ENCODE measurements around the gene KDELR1. TPM values are rescaled to one million over a fixed set of nuclear protein-coding genes. Genes with fewer than 3 reads are reported as not detected.

The KDELR1 gene
- total RNA-seq, 3 donors from 2014 or later: 66.2 to 85.0 (median 68.5) TPM

GRCh38 chr19:48397263-48398101 is 6.1 kb upstream of the KDELR1 start:
- Histone ChIP-seq H3K4me3 (peak overlapping the region; percentile 37 to 75 (median 53)), H3K27ac (no peak overlapping the region), H3K4me1 (peaks cover 0 to 9% of the 10 kb centered on the region in 2 donors), H3K9me3 (no peaks in the 10 kb centered on the region), H3K27me3 (peaks cover 14 to 41% of the 10 kb centered on the region in 2 donors), H3K36me3 (no peaks in the 10 kb centered on the region)
- DNase-seq (ENCODE audit: low spot score in 2 of 2): no peak
- intact Hi-C loops (cut with DNase I; ENCODE audit: low total_unique reads): loop anchor here (10.0 kb wide), 1 partner anchor 1207 kb away; no protein-coding TSS in a partner anchor
- TF ChIP-seq POLR2A (IDR thresholded peaks at IDR 0.05) (no peak), POLR2AphosphoS5 (IDR thresholded peaks at IDR 0.05) (no peak), CTCF (IDR thresholded peaks at IDR 0.05) (no peak)

- DNase-seq (ENCODE audit: low spot score in 2 of 2): no peak
- no peak overlapping the region for H3K4me3 ChIP-seq
- H3K4me1 ChIP-seq: peaks cover 0 to 9% of the 10 kb centered on the region in 2 donors
- peaks cover 14 to 41% of the 10 kb centered on the region in 2 donors for H3K27me3 ChIP-seq
- TF ChIP-seq POLR2AphosphoS5 (IDR thresholded peaks at IDR 0.05): no peak
- no peak for TF ChIP-seq CTCF (IDR thresholded peaks at IDR 0.05)
- no peak for TF ChIP-seq POLR2A (IDR thresholded peaks at IDR 0.05)
- no peaks in the 10 kb centered on the region for H3K9me3 ChIP-seq
- no peaks in the 10 kb centered on the region for H3K36me3 ChIP-seq
- H3K27ac ChIP-seq: no peak overlapping the region
- intact Hi-C loops (cut with DNase I; ENCODE audit: low total_unique reads): loop anchor here (10.0 kb wide), 1 partner anchor 1208 kb away; no protein-coding TSS in a partner anchor
Observed at GRCh38 chr19:48396824-48397176, 5.4 kb upstream of the KDELR1 start.

- H3K27me3 ChIP-seq: peaks cover 14 to 41% of the 10 kb centered on the region in 2 donors
- peaks cover 0 to 9% of the 10 kb centered on the region in 2 donors for H3K4me1 ChIP-seq
- no peaks in the 10 kb centered on the region for H3K36me3 ChIP-seq
- no peak overlapping the region for H3K27ac ChIP-seq
- DNase-seq (ENCODE audit: low spot score in 2 of 2): no peak
- H3K4me3 ChIP-seq: no peak overlapping the region
- no peak for TF ChIP-seq POLR2A (IDR thresholded peaks at IDR 0.05)
- no peak for TF ChIP-seq CTCF (IDR thresholded peaks at IDR 0.05)
- no peak for TF ChIP-seq POLR2AphosphoS5 (IDR thresholded peaks at IDR 0.05)
- no peaks in the 10 kb centered on the region for H3K9me3 ChIP-seq
- intact Hi-C loops (cut with DNase I; ENCODE audit: low total_unique reads): loop anchor here (10.0 kb wide), 1 partner anchor 1209 kb away; no protein-coding TSS in a partner anchor
Observed at GRCh38 chr19:48396016-48396823, 4.9 kb upstream of the KDELR1 start.

- intact Hi-C loops (cut with DNase I; ENCODE audit: low total_unique reads): loop anchor here (10.0 kb wide), 1 partner anchor 1209 kb away; no protein-coding TSS in a partner anchor
- Histone ChIP-seq H3K9me3 (no peaks in the 10 kb centered on the region), H3K4me1 (peaks cover 0 to 9% of the 10 kb centered on the region in 2 donors), H3K36me3 (no peaks in the 10 kb centered on the region), H3K27me3 (peaks cover 14 to 41% of the 10 kb centered on the region in 2 donors), H3K4me3 (no peak overlapping the region), H3K27ac (no peak overlapping the region)
- no peak for DNase-seq (ENCODE audit: low spot score in 2 of 2)
- TF ChIP-seq POLR2A (IDR thresholded peaks at IDR 0.05) (no peak), POLR2AphosphoS5 (IDR thresholded peaks at IDR 0.05) (no peak), CTCF (IDR thresholded peaks at IDR 0.05) (no peak)
Observed at GRCh38 chr19:48395499-48395898, 4.1 kb upstream of the KDELR1 start.

All from breast epithelium (tissue), 4 donors.